HL-60 (cell line): ENCODE data around the gene PTPRN2.

Source experiments
- DNase-seq, 2 experiments: peaks; one replicate each; pipeline ENCODE4 v3.0.0-alpha.2; 2010 to 2020; ENCODE audit warnings: low read depth in 1 of 2, low spot score in 1 of 2
- H3K27ac ChIP-seq: fragments of 250-450 bp; sonication (Bioruptor Pico); replicated peaks from 2 replicates; pipeline ENCODE4 v1.5.1; 2020; ENCODE audit warnings: mild to moderate bottlenecking, moderate library complexity
- H3K27me3 ChIP-seq: fragments of 250-450 bp; sonication (Bioruptor Pico); 2 replicates; pipeline ENCODE4 v1.5.1; 2021; ENCODE audit warnings: mild to moderate bottlenecking, moderate library complexity; ENCODE audit not compliant: insufficient read depth, poor library complexity, severe bottlenecking
- H3K4me3 ChIP-seq: replicated peaks from 2 replicates; pipeline ENCODE4 v1.5.1; 2011; ENCODE audit warnings: mild to moderate bottlenecking, control low read depth, low read length; ENCODE audit not compliant: insufficient read depth
- GABPA ChIP-seq: IDR thresholded peaks from 2 replicates; pipeline ENCODE4 v1.6.1; 2012; ENCODE audit warnings: low read depth
- POLR2AphosphoS5 ChIP-seq: IDR thresholded peaks from 2 replicates; pipeline ENCODE4 v1.6.1; 2012; ENCODE audit warnings: low read depth
- SPI1 ChIP-seq: IDR thresholded peaks from 2 replicates; pipeline ENCODE4 v1.6.1; 2012; ENCODE audit warnings: low read depth, mild to moderate bottlenecking, borderline replicate concordance
- TF ChIP-seq, protein P1 (sequence below): IDR thresholded peaks from one replicate; pipeline ENCODE4 v1.5.1; 2011; ENCODE audit warnings: low read length, control low read depth, inconsistent platforms; ENCODE audit not compliant: insufficient read depth
- TF ChIP-seq, protein P2 (sequence below): IDR thresholded peaks from 2 replicates; pipeline ENCODE4 v1.6.1; 2012; ENCODE audit warnings: low read depth; ENCODE audit not compliant: insufficient replicate concordance

The PTPRN2 gene

DNA sequence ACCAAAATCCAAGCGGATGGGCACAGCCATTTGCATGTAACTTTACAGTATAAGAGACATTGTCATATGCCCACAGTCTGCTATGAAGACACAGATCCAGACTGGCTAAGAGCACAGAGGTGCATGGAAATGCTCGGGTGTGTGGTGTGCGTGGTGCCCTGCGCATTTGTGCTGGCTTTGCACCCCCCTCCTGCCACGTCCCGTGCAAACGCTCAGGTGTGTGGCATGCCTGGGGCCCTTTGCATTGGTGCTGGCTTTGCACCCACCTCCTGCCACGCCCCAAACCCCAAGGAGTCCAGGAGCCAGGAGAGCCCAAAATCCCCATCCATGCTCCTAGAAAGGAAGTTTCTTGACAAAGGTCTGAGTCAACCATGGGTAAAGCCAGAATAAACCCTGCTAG lies 306.2 kb downstream of the PTPRN2 start:
- TF ChIP-seq, protein P1, sequence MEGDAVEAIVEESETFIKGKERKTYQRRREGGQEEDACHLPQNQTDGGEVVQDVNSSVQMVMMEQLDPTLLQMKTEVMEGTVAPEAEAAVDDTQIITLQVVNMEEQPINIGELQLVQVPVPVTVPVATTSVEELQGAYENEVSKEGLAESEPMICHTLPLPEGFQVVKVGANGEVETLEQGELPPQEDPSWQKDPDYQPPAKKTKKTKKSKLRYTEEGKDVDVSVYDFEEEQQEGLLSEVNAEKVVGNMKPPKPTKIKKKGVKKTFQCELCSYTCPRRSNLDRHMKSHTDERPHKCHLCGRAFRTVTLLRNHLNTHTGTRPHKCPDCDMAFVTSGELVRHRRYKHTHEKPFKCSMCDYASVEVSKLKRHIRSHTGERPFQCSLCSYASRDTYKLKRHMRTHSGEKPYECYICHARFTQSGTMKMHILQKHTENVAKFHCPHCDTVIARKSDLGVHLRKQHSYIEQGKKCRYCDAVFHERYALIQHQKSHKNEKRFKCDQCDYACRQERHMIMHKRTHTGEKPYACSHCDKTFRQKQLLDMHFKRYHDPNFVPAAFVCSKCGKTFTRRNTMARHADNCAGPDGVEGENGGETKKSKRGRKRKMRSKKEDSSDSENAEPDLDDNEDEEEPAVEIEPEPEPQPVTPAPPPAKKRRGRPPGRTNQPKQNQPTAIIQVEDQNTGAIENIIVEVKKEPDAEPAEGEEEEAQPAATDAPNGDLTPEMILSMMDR: no peak

DNA sequence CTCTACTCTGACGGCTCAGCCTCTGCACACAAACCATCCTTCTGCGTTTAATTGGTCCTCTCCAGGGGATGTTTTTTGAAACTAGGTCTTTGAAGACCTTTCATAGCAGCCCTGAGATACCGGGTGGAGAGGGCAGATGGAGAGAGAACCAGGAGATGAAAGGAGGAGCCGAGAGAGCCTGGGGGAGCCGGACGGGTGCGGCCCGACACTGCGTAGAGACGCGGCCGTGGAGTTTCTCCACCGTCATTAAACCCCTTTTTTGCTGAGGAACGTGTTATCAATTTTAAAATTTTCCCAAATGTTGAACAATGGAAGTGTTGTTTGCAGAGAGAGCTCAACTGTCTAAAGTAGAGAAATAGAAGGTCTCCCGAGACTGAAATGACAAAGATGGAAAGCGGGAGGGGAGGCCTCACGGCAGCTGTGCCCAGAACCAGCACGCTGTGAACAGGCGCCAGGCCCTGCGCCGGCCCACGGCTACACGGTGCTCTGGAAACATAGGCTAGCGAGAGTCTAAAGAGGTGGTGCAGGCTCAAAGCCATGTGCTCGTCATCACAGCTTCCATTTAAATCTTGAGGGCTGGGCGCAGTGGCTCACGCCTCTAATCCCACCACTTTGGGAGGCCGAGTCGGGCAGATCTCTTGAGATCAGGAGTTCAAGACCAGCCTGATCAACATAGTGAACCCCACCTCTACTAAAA lies 307.0 kb downstream of the PTPRN2 start:
- DNase-seq: no peak
- H3K4me3 ChIP-seq: no peak overlapping the region
- TF ChIP-seq POLR2AphosphoS5 (no peak), SPI1 (no peak), GABPA (no peak)
- TF ChIP-seq, protein P2, sequence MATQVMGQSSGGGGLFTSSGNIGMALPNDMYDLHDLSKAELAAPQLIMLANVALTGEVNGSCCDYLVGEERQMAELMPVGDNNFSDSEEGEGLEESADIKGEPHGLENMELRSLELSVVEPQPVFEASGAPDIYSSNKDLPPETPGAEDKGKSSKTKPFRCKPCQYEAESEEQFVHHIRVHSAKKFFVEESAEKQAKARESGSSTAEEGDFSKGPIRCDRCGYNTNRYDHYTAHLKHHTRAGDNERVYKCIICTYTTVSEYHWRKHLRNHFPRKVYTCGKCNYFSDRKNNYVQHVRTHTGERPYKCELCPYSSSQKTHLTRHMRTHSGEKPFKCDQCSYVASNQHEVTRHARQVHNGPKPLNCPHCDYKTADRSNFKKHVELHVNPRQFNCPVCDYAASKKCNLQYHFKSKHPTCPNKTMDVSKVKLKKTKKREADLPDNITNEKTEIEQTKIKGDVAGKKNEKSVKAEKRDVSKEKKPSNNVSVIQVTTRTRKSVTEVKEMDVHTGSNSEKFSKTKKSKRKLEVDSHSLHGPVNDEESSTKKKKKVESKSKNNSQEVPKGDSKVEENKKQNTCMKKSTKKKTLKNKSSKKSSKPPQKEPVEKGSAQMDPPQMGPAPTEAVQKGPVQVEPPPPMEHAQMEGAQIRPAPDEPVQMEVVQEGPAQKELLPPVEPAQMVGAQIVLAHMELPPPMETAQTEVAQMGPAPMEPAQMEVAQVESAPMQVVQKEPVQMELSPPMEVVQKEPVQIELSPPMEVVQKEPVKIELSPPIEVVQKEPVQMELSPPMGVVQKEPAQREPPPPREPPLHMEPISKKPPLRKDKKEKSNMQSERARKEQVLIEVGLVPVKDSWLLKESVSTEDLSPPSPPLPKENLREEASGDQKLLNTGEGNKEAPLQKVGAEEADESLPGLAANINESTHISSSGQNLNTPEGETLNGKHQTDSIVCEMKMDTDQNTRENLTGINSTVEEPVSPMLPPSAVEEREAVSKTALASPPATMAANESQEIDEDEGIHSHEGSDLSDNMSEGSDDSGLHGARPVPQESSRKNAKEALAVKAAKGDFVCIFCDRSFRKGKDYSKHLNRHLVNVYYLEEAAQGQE: no peak
- TF ChIP-seq, protein P1: no peak
- H3K27ac ChIP-seq: no peak overlapping the region
- no peaks in the 10 kb centered on the region for H3K27me3 ChIP-seq

More for the DNA sequence above, 306.2 kb downstream of the PTPRN2 start:
- Histone ChIP-seq H3K27me3 (no peaks in the 10 kb centered on the region), H3K4me3 (no peak overlapping the region), H3K27ac (no peak overlapping the region)
- no peak for DNase-seq

DNA sequence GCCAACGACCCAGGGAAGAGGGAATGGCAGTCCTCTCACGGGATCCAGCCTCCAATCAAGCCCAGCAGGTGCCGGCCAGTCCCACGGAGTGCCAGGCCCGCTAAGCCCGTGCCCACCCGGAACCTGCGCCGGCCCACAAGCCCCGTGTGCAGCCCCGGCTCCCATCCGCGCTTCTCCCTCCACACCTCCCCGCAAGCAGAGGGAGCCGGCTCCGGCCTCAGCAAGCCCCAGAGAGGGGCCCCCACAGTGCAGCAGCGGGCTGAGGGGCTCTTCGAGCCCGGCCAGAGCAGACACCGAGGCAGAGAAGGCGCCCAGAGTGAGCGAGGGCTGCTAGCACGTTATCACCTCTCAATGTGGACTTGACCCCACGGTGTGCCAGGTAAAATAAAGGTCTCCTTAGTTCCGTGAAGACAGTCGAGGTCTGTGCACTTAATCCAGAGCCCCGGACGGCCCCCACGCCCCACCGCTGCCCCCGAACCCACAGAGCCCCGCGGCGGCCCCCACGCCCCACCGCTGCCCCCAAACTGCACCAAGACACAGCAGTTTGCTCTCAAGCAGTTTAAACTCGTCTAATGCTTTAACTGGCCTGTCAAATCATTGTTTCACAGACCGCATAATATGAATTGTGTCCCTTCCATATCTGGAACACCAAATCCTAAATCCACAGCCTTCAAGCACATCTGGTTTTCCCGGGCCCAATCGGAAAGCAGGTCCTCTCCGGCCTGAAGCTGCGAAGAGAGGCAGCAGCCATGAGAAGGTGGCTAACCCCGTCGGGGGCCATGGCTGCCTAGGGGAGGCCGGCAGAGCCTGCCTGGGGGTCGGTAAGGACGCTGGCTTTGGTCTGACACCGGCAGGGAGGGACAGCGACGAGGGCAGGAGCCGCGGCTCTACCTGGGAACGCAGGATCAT lies 307.8 kb downstream of the PTPRN2 start:
- TF ChIP-seq, protein P2: no peak
- no peak for TF ChIP-seq GABPA
- TF ChIP-seq SPI1: no peak
- TF ChIP-seq POLR2AphosphoS5: no peak
- TF ChIP-seq, protein P1: no peak
- no peak for DNase-seq
- Histone ChIP-seq H3K4me3 (no peak overlapping the region), H3K27ac (no peak overlapping the region), H3K27me3 (no peaks in the 10 kb centered on the region)
